ENCODE data around the gene FRY.

FRY gene

GRCh38 chr13:32107973-32108372 lies 76.4 kb downstream of the FRY start:
- no peaks in the 10 kb centered on the region for H3K4me1 ChIP-seq (ENCODE audit: control insufficient read depth, insufficient read depth, low read length)
- H3K4me3 ChIP-seq (ENCODE audit: low read length in 2 of 2): no peak overlapping the region
- H3K36me3 ChIP-seq (ENCODE audit: control insufficient read depth in 2 of 2, insufficient read depth in 2 of 2, low read length in 2 of 2): no peaks in the 10 kb centered on the region
- H3K9ac ChIP-seq (ENCODE audit: low read length in 2 of 2): no peak overlapping the region
- no peak overlapping the region for H3K27ac ChIP-seq (ENCODE audit: low read length)
- H3K9me3 ChIP-seq (ENCODE audit: control insufficient read depth in 2 of 2, low read length in 2 of 2): no peaks in the 10 kb centered on the region
- no peaks in the 10 kb centered on the region for H3K27me3 ChIP-seq (ENCODE audit: control insufficient read depth in 1 of 2, insufficient read depth in 2 of 2, low read length in 2 of 2)

- Histone ChIP-seq H3K27ac (ENCODE audit: low read length) (no peak overlapping the region), H3K9ac (ENCODE audit: low read length in 2 of 2) (no peak overlapping the region)
Measured at GRCh38 chr13:32113532-32113931, 82.0 kb downstream of the FRY start.

GRCh38 chr13:32114284-32114950 lies 82.8 kb downstream of the FRY start:
- no peaks in the 10 kb centered on the region for H3K4me1 ChIP-seq (ENCODE audit: control insufficient read depth, insufficient read depth, low read length)
- H3K27ac ChIP-seq (ENCODE audit: low read length): no peak overlapping the region
- no peak overlapping the region for H3K4me3 ChIP-seq (ENCODE audit: low read length in 2 of 2)
- no peak overlapping the region for H3K9ac ChIP-seq (ENCODE audit: low read length in 2 of 2)
- H3K9me3 ChIP-seq (ENCODE audit: control insufficient read depth in 2 of 2, low read length in 2 of 2): no peaks in the 10 kb centered on the region
- H3K27me3 ChIP-seq (ENCODE audit: control insufficient read depth in 1 of 2, insufficient read depth in 2 of 2, low read length in 2 of 2): no peaks in the 10 kb centered on the region
- H3K36me3 ChIP-seq (ENCODE audit: control insufficient read depth in 2 of 2, insufficient read depth in 2 of 2, low read length in 2 of 2): no peaks in the 10 kb centered on the region

More at GRCh38 chr13:32113532-32113931, 82.0 kb downstream of the FRY start:
- Histone ChIP-seq H3K9me3 (ENCODE audit: control insufficient read depth in 2 of 2, low read length in 2 of 2) (no peaks in the 10 kb centered on the region), H3K4me3 (ENCODE audit: low read length in 2 of 2) (no peak overlapping the region), H3K27me3 (ENCODE audit: control insufficient read depth in 1 of 2, insufficient read depth in 2 of 2, low read length in 2 of 2) (no peaks in the 10 kb centered on the region), H3K36me3 (ENCODE audit: control insufficient read depth in 2 of 2, insufficient read depth in 2 of 2, low read length in 2 of 2) (no peaks in the 10 kb centered on the region), H3K4me1 (ENCODE audit: control insufficient read depth, insufficient read depth, low read length) (no peaks in the 10 kb centered on the region)

- no peaks in the 10 kb centered on the region for H3K4me1 ChIP-seq (ENCODE audit: control insufficient read depth, insufficient read depth, low read length)
- H3K9me3 ChIP-seq (ENCODE audit: control insufficient read depth in 2 of 2, low read length in 2 of 2): no peaks in the 10 kb centered on the region
- no peak overlapping the region for H3K9ac ChIP-seq (ENCODE audit: low read length in 2 of 2)
- no peak overlapping the region for H3K4me3 ChIP-seq (ENCODE audit: low read length in 2 of 2)
- no peaks in the 10 kb centered on the region for H3K36me3 ChIP-seq (ENCODE audit: control insufficient read depth in 2 of 2, insufficient read depth in 2 of 2, low read length in 2 of 2)
- no peaks in the 10 kb centered on the region for H3K27me3 ChIP-seq (ENCODE audit: control insufficient read depth in 1 of 2, insufficient read depth in 2 of 2, low read length in 2 of 2)
- H3K27ac ChIP-seq (ENCODE audit: low read length): no peak overlapping the region
Measured at GRCh38 chr13:32115066-32115465, 83.5 kb downstream of the FRY start.

- no peak overlapping the region for H3K9ac ChIP-seq (ENCODE audit: low read length in 2 of 2)
- H3K9me3 ChIP-seq (ENCODE audit: control insufficient read depth in 2 of 2, low read length in 2 of 2): no peaks in the 10 kb centered on the region
- no peaks in the 10 kb centered on the region for H3K27me3 ChIP-seq (ENCODE audit: control insufficient read depth in 1 of 2, insufficient read depth in 2 of 2, low read length in 2 of 2)
- H3K4me3 ChIP-seq (ENCODE audit: low read length in 2 of 2): no peak overlapping the region
- H3K36me3 ChIP-seq (ENCODE audit: control insufficient read depth in 2 of 2, insufficient read depth in 2 of 2, low read length in 2 of 2): no peaks in the 10 kb centered on the region
- no peaks in the 10 kb centered on the region for H3K4me1 ChIP-seq (ENCODE audit: control insufficient read depth, insufficient read depth, low read length)
- H3K27ac ChIP-seq (ENCODE audit: low read length): no peak overlapping the region
Measured at GRCh38 chr13:32116210-32116609, 84.6 kb downstream of the FRY start.

GRCh38 chr13:32117001-32117400 lies 85.4 kb downstream of the FRY start:
- Histone ChIP-seq H3K27ac (ENCODE audit: low read length) (no peak overlapping the region), H3K4me3 (ENCODE audit: low read length in 2 of 2) (no peak overlapping the region), H3K4me1 (ENCODE audit: control insufficient read depth, insufficient read depth, low read length) (no peaks in the 10 kb centered on the region), H3K9ac (ENCODE audit: low read length in 2 of 2) (no peak overlapping the region), H3K27me3 (ENCODE audit: control insufficient read depth in 1 of 2, insufficient read depth in 2 of 2, low read length in 2 of 2) (no peaks in the 10 kb centered on the region), H3K36me3 (ENCODE audit: control insufficient read depth in 2 of 2, insufficient read depth in 2 of 2, low read length in 2 of 2) (no peaks in the 10 kb centered on the region), H3K9me3 (ENCODE audit: control insufficient read depth in 2 of 2, low read length in 2 of 2) (no peaks in the 10 kb centered on the region)

- H3K9me3 ChIP-seq (ENCODE audit: control insufficient read depth in 2 of 2, low read length in 2 of 2): no peaks in the 10 kb centered on the region
- no peak overlapping the region for H3K4me3 ChIP-seq (ENCODE audit: low read length in 2 of 2)
- no peaks in the 10 kb centered on the region for H3K36me3 ChIP-seq (ENCODE audit: control insufficient read depth in 2 of 2, insufficient read depth in 2 of 2, low read length in 2 of 2)
- H3K9ac ChIP-seq (ENCODE audit: low read length in 2 of 2): no peak overlapping the region
- H3K4me1 ChIP-seq (ENCODE audit: control insufficient read depth, insufficient read depth, low read length): no peaks in the 10 kb centered on the region
- H3K27me3 ChIP-seq (ENCODE audit: control insufficient read depth in 1 of 2, insufficient read depth in 2 of 2, low read length in 2 of 2): no peaks in the 10 kb centered on the region
- no peak overlapping the region for H3K27ac ChIP-seq (ENCODE audit: low read length)
Measured at GRCh38 chr13:32117701-32118100, 86.1 kb downstream of the FRY start.

- Histone ChIP-seq H3K27me3 (ENCODE audit: control insufficient read depth in 1 of 2, insufficient read depth in 2 of 2, low read length in 2 of 2) (no peaks in the 10 kb centered on the region), H3K36me3 (ENCODE audit: control insufficient read depth in 2 of 2, insufficient read depth in 2 of 2, low read length in 2 of 2) (no peaks in the 10 kb centered on the region), H3K4me3 (ENCODE audit: low read length in 2 of 2) (no peak overlapping the region), H3K4me1 (ENCODE audit: control insufficient read depth, insufficient read depth, low read length) (no peaks in the 10 kb centered on the region), H3K9me3 (ENCODE audit: control insufficient read depth in 2 of 2, low read length in 2 of 2) (no peaks in the 10 kb centered on the region), H3K27ac (ENCODE audit: low read length) (no peak overlapping the region), H3K9ac (ENCODE audit: low read length in 2 of 2) (no peak overlapping the region)
Measured at GRCh38 chr13:32121316-32121715, 89.7 kb downstream of the FRY start.

- H3K4me1 ChIP-seq (ENCODE audit: control insufficient read depth, insufficient read depth, low read length): no peaks in the 10 kb centered on the region
- H3K4me3 ChIP-seq (ENCODE audit: low read length in 2 of 2): no peak overlapping the region
- no peak overlapping the region for H3K27ac ChIP-seq (ENCODE audit: low read length)
- no peaks in the 10 kb centered on the region for H3K27me3 ChIP-seq (ENCODE audit: control insufficient read depth in 1 of 2, insufficient read depth in 2 of 2, low read length in 2 of 2)
- no peaks in the 10 kb centered on the region for H3K9me3 ChIP-seq (ENCODE audit: control insufficient read depth in 2 of 2, low read length in 2 of 2)
- H3K36me3 ChIP-seq (ENCODE audit: control insufficient read depth in 2 of 2, insufficient read depth in 2 of 2, low read length in 2 of 2): no peaks in the 10 kb centered on the region
- H3K9ac ChIP-seq (ENCODE audit: low read length in 2 of 2): no peak overlapping the region
Measured at GRCh38 chr13:32124743-32125142, 93.2 kb downstream of the FRY start.

GRCh38 chr13:32125221-32125689 lies 93.7 kb downstream of the FRY start:
- H3K9me3 ChIP-seq (ENCODE audit: control insufficient read depth in 2 of 2, low read length in 2 of 2): no peaks in the 10 kb centered on the region
- no peak overlapping the region for H3K4me3 ChIP-seq (ENCODE audit: low read length in 2 of 2)
- no peak overlapping the region for H3K9ac ChIP-seq (ENCODE audit: low read length in 2 of 2)
- no peaks in the 10 kb centered on the region for H3K4me1 ChIP-seq (ENCODE audit: control insufficient read depth, insufficient read depth, low read length)
- H3K27me3 ChIP-seq (ENCODE audit: control insufficient read depth in 1 of 2, insufficient read depth in 2 of 2, low read length in 2 of 2): no peaks in the 10 kb centered on the region
- H3K27ac ChIP-seq (ENCODE audit: low read length): no peak overlapping the region
- no peaks in the 10 kb centered on the region for H3K36me3 ChIP-seq (ENCODE audit: control insufficient read depth in 2 of 2, insufficient read depth in 2 of 2, low read length in 2 of 2)

- Histone ChIP-seq H3K36me3 (ENCODE audit: control insufficient read depth in 2 of 2, insufficient read depth in 2 of 2, low read length in 2 of 2) (no peaks in the 10 kb centered on the region), H3K27ac (ENCODE audit: low read length) (no peak overlapping the region), H3K9ac (ENCODE audit: low read length in 2 of 2) (no peak overlapping the region), H3K4me1 (ENCODE audit: control insufficient read depth, insufficient read depth, low read length) (no peaks in the 10 kb centered on the region), H3K4me3 (ENCODE audit: low read length in 2 of 2) (no peak overlapping the region), H3K27me3 (ENCODE audit: control insufficient read depth in 1 of 2, insufficient read depth in 2 of 2, low read length in 2 of 2) (no peaks in the 10 kb centered on the region), H3K9me3 (ENCODE audit: control insufficient read depth in 2 of 2, low read length in 2 of 2) (no peaks in the 10 kb centered on the region)
Measured at GRCh38 chr13:32125751-32126150, 94.2 kb downstream of the FRY start.

Measured in stomach smooth muscle (tissue), 2 donors.